ENCODE results near the gene CCL8.

Gene CCL8

GRCh38 chr17:34300652-34301370 lies 18.4 kb upstream of the CCL8 start:
- no peak for TF ChIP-seq CTCF (IDR thresholded peaks at IDR 0.05; ENCODE audit: unreplicated experiment in 3 of 3)

GRCh38 chr17:34301986-34302385 lies 17.2 kb upstream of the CCL8 start:
- Mint-ChIP-seq H3K36me3 (ENCODE audit: low read depth) (no peaks in the 10 kb centered on the region), H3K4me1 (peaks cover 35% of the 10 kb centered on the region), H3K4me3 (no peak overlapping the region), H3K27me3 (ENCODE audit: low read depth) (peaks cover 18% of the 10 kb centered on the region), H3K9me3 (no peaks in the 10 kb centered on the region), H3K27ac (no peak overlapping the region)
- TF ChIP-seq CTCF (IDR thresholded peaks at IDR 0.05; ENCODE audit: unreplicated experiment in 3 of 3) = no peak

More at GRCh38 chr17:34300652-34301370, 18.4 kb upstream of the CCL8 start:
- Mint-ChIP-seq H3K27ac (peak overlapping the region in 2 of 3 experiments; percentile 11 to 30), H3K36me3 (ENCODE audit: low read depth) (no peaks in the 10 kb centered on the region), H3K9me3 (no peaks in the 10 kb centered on the region), H3K4me3 (no peak overlapping the region), H3K4me1 (peaks cover 30% of the 10 kb centered on the region), H3K27me3 (ENCODE audit: low read depth) (peaks cover 15% of the 10 kb centered on the region)

- Mint-ChIP-seq H3K27ac (no peak overlapping the region), H3K4me1 (peaks cover 41% of the 10 kb centered on the region), H3K9me3 (no peaks in the 10 kb centered on the region), H3K27me3 (ENCODE audit: low read depth) (peaks cover 18% of the 10 kb centered on the region), H3K4me3 (no peak overlapping the region), H3K36me3 (ENCODE audit: low read depth) (no peaks in the 10 kb centered on the region)
- no peak for TF ChIP-seq CTCF (IDR thresholded peaks at IDR 0.05; ENCODE audit: unreplicated experiment in 3 of 3)
These were observed 16.6 kb upstream of the CCL8 start for GRCh38 chr17:34302636-34303035.

GRCh38 chr17:34303606-34304005 lies 15.6 kb upstream of the CCL8 start:
- H3K36me3 Mint-ChIP-seq (ENCODE audit: low read depth) = no peaks in the 10 kb centered on the region
- H3K9me3 Mint-ChIP-seq = no peaks in the 10 kb centered on the region
- TF ChIP-seq CTCF (IDR thresholded peaks at IDR 0.05; ENCODE audit: unreplicated experiment in 3 of 3) = no peak
- H3K27me3 Mint-ChIP-seq (ENCODE audit: low read depth) = peaks cover 12% of the 10 kb centered on the region
- H3K4me3 Mint-ChIP-seq = no peak overlapping the region
- peaks cover 47% of the 10 kb centered on the region for H3K4me1 Mint-ChIP-seq
- no peak overlapping the region for H3K27ac Mint-ChIP-seq

- no peaks in the 10 kb centered on the region for H3K36me3 Mint-ChIP-seq (ENCODE audit: low read depth)
- no peak overlapping the region for H3K4me3 Mint-ChIP-seq
- no peak overlapping the region for H3K27ac Mint-ChIP-seq
- H3K4me1 Mint-ChIP-seq = peaks cover 41% of the 10 kb centered on the region
- no peak for TF ChIP-seq CTCF (IDR thresholded peaks at IDR 0.05; ENCODE audit: unreplicated experiment in 3 of 3)
- H3K27me3 Mint-ChIP-seq (ENCODE audit: low read depth) = peaks cover 8% of the 10 kb centered on the region
- no peaks in the 10 kb centered on the region for H3K9me3 Mint-ChIP-seq
These were observed 14.2 kb upstream of the CCL8 start for GRCh38 chr17:34305061-34305460.

GRCh38 chr17:34305606-34306005 lies 13.6 kb upstream of the CCL8 start:
- H3K9me3 Mint-ChIP-seq = no peaks in the 10 kb centered on the region
- H3K4me3 Mint-ChIP-seq = no peak overlapping the region
- H3K27ac Mint-ChIP-seq = no peak overlapping the region
- peaks cover 8% of the 10 kb centered on the region for H3K27me3 Mint-ChIP-seq (ENCODE audit: low read depth)
- H3K4me1 Mint-ChIP-seq = peaks cover 40% of the 10 kb centered on the region
- TF ChIP-seq CTCF (IDR thresholded peaks at IDR 0.05; ENCODE audit: unreplicated experiment in 3 of 3) = no peak
- no peaks in the 10 kb centered on the region for H3K36me3 Mint-ChIP-seq (ENCODE audit: low read depth)

All from nephron (organoid).